IPS-18a (cell line): ENCODE measurements around the gene DNAJC28.
"Not testable (repeated sequence)": the region's sequence is repeated elsewhere in the genome, so short reads cannot be mapped to it uniquely, and the experiment has no call there.

ENCODE experiments used
- H3K27ac ChIP-seq: one replicate; pipeline ENCODE4 v1.5.1; 2013; ENCODE audit warnings: low read length
- H3K27me3 ChIP-seq: one replicate; pipeline ENCODE4 v1.6.1; 2013; ENCODE audit warnings: mild to moderate bottlenecking, low read length; ENCODE audit not compliant: control insufficient read depth, insufficient read depth
- H3K36me3 ChIP-seq: one replicate; pipeline ENCODE4 v1.6.1; 2013; ENCODE audit warnings: low read depth, low read length; ENCODE audit not compliant: control insufficient read depth
- H3K4me1 ChIP-seq: one replicate; pipeline ENCODE4 v1.6.1; 2013; ENCODE audit warnings: low read depth, low read length; ENCODE audit not compliant: control insufficient read depth
- H3K4me3 ChIP-seq: one replicate; pipeline ENCODE4 v1.5.1; 2013; ENCODE audit warnings: low read length
- H3K9ac ChIP-seq: one replicate; pipeline ENCODE4 v1.6.1; 2013; ENCODE audit warnings: mild to moderate bottlenecking, low read length, moderate library complexity
- H3K9me3 ChIP-seq: one replicate; pipeline ENCODE4 v1.6.1; 2013; ENCODE audit warnings: low read depth, low read length; ENCODE audit not compliant: control insufficient read depth

Gene DNAJC28

DNA sequence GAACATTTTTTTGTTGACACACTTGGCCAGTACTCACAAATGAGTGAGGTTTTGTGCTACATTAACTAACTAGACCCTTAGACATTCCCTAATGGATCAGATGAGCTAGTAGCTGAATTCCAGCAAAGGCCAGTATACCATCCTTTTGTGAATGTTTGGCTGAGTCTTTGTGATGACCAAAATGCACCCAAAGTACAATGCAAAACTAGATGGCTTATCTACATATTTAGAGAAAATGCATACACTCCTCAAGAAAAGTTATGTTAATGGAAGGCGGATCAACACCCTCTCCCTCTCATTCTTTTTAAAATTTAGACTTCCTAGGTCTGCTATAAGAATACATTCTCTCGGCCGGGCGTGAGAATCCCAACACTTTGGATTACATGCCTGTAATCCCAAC is 20.1 kb upstream of the DNAJC28 start:
- Histone ChIP-seq H3K9ac (no peak overlapping the region), H3K27ac (no peak overlapping the region), H3K4me1 (no peaks in the 10 kb centered on the region), H3K27me3 (no peaks in the 10 kb centered on the region), H3K9me3 (no peaks in the 10 kb centered on the region), H3K36me3 (peaks cover 78% of the 10 kb centered on the region), H3K4me3 (no peak overlapping the region)

DNA sequence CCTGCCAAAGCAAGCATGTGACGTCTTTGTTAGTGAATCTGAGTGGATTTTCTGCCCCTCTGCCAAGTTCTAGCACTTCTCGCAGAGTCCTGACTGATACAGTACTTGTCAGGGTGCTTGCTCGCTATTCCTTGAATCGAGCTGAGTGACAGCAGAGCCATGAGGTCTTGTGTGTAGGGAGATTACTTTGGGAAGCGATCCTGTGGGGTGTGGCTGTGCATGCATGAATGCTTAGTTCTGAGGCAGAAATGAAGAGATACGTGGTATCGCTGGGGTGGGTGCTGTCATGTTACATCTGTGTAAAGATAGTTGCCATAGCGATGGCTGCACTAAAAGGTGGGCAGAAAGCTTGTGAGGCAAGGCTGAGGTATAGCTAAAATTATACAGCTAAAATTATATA is 19.3 kb upstream of the DNAJC28 start:
- Histone ChIP-seq H3K9me3 (no peaks in the 10 kb centered on the region), H3K4me3 (no peak overlapping the region), H3K36me3 (peaks cover 76% of the 10 kb centered on the region), H3K4me1 (no peaks in the 10 kb centered on the region), H3K27me3 (no peaks in the 10 kb centered on the region), H3K9ac (no peak overlapping the region), H3K27ac (no peak overlapping the region)

DNA sequence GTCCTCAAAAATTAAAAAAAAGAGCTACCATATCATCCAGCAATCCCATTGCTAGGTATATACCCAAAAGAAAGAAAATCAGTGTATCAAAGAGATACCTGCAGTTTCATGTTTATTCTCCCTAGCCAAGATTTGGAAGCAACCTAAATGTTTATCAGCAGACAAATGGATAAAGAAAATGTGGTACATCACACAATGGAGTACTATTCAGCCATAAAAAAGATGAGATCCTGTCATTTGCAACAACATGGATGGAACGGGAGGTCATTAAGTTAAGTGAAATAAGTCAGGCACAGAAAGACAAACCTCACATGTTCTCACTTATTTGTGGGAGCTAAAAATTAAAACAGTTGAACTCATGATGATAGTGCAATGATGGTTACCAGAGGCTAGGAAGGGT is 15.5 kb upstream of the DNAJC28 start:
- peaks cover 72% of the 10 kb centered on the region for H3K36me3 ChIP-seq
- H3K4me1 ChIP-seq, H3K27me3 ChIP-seq, H3K27ac ChIP-seq, H3K9ac ChIP-seq, H3K4me3 ChIP-seq, H3K9me3 ChIP-seq: not testable (repeated sequence)

DNA sequence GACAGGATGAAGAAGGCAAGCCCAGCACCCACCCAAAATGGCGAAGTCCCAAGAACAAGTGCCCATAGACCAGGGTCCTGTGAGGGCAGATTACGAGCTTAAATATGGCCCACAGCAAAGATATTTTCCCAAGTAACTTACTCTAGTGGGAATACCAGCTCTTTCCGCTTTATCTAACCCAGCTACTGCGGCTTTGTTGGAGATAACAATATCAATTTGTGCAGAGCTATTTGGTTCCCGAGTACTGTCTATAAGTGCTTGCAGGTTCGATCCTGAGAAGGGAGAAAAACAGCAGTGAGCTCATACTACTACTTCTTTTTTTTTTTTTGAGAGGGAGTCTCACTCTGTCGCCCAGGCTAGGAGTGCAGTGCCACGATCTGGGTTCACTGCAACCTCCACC is 14.3 kb upstream of the DNAJC28 start:
- no peaks in the 10 kb centered on the region for H3K27me3 ChIP-seq
- no peaks in the 10 kb centered on the region for H3K4me1 ChIP-seq
- H3K4me3 ChIP-seq: no peak overlapping the region
- H3K36me3 ChIP-seq: peaks cover 61% of the 10 kb centered on the region
- no peak overlapping the region for H3K27ac ChIP-seq
- no peak overlapping the region for H3K9ac ChIP-seq
- H3K9me3 ChIP-seq: no peaks in the 10 kb centered on the region

DNA sequence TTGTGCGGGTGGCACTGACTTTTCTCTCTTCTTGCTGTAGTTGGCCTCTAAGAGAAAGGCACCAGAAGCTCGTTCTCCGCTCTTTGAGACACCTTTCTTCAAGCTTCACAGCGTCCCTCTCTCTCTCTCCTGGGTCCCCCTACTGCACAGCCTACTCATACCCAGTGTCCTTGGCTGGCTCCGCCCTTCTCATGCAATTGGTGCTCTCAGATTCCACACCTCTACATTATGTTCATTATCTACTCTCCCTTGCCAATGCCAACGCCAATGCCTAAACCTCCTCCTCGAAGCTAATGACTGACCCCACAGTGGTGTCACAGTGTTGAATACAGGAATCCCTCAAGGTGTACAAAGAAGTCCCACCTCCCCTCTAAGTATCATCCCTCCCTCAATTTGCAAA is 4.8 kb upstream of the DNAJC28 start:
- Histone ChIP-seq H3K9me3 (no peaks in the 10 kb centered on the region), H3K4me3 (no peak overlapping the region), H3K36me3 (no peaks in the 10 kb centered on the region), H3K27me3 (no peaks in the 10 kb centered on the region), H3K27ac (no peak overlapping the region), H3K9ac (no peak overlapping the region), H3K4me1 (peaks cover 6% of the 10 kb centered on the region)

DNA sequence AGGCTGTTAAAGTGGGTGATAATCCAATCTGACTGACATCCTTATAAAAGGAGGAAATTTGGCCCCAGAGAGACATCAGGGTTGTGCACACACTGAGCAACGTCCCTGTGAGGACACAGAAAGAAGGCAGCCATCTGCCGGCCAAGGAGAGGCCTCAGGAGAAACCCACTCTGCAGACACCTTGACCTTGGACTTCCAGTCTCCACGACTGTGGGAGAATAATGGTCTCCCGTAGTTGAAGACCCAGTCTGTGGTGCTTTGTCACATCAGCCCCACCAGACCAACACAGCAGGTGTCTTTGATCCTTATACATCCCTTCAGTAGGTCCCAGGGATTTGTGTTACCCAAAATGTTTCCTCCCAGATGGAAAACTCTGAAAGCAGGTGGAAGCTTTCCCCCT is 4.2 kb upstream of the DNAJC28 start:
- Histone ChIP-seq H3K27me3 (no peaks in the 10 kb centered on the region), H3K27ac (no peak overlapping the region), H3K9me3 (no peaks in the 10 kb centered on the region), H3K36me3 (no peaks in the 10 kb centered on the region), H3K4me1 (peaks cover 6% of the 10 kb centered on the region), H3K9ac (no peak overlapping the region), H3K4me3 (no peak overlapping the region)

DNA sequence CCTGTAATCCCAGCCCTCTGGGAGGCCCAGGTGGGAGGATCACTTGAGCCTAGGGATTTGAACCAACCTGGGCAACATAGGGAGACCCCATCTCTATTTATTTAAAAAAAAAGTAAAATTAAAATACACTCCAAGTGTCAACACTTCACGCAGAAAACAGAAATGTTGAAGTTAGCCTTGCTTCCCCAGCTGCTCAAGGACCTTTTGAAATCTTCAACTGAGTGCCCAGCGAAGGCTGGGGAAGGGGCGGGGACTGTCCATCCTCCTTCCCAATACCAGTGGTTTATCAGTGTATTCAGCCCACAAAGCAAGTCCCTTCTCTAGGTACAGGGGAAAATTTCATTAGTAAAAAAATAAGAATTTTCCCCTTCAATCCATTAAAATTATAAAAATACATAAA is 2.2 kb upstream of the DNAJC28 start:
- H3K9ac ChIP-seq: no peak overlapping the region
- H3K27ac ChIP-seq: no peak overlapping the region
- no peak overlapping the region for H3K4me3 ChIP-seq
- peaks cover 6% of the 10 kb centered on the region for H3K4me1 ChIP-seq
- no peaks in the 10 kb centered on the region for H3K27me3 ChIP-seq
- no peaks in the 10 kb centered on the region for H3K9me3 ChIP-seq
- no peaks in the 10 kb centered on the region for H3K36me3 ChIP-seq

DNA sequence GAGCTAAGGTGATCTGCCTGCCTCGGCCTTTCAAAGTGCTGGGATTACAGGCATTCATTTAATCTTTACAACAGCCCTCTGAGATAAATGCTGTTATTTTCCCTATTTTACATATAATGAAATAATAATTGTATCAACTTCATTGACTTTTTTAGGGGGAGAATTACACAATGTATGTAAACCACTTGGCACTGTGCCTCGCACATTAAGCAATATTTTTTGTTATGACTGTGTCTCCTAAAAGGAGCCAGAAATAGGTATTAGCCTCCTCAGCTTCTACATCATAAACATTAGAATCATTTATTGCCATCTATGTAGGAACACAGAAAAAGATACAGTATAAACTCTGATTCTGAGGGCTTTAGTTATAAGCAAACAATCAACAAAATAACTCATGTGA is 1.1 kb upstream of the DNAJC28 start:
- H3K4me3 ChIP-seq: no peak overlapping the region
- no peak overlapping the region for H3K9ac ChIP-seq
- H3K27ac ChIP-seq: no peak overlapping the region
- H3K36me3 ChIP-seq: no peaks in the 10 kb centered on the region
- H3K27me3 ChIP-seq: no peaks in the 10 kb centered on the region
- H3K9me3 ChIP-seq: no peaks in the 10 kb centered on the region
- H3K4me1 ChIP-seq: peaks cover 6% of the 10 kb centered on the region

DNA sequence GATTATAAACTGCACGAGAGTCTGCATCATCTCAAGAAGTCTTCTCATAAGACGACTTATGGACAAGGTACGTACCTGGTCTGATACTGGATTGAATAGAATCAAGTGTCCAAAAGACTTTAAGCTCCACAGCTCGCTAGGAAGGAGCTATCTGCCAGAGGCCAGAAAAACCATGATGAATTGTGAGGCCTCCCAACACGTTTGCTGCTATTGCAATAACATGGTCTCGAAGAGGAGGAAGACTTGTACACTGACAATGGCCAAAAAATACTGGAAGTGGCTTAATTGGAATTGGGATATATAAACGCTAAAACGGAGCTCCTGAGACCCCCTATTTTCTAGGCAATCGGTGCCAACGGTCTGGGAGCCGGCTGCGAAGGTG is 534 bp downstream of the DNAJC28 start:
- Histone ChIP-seq H3K4me1 (no peaks in the 10 kb centered on the region), H3K27ac (no peak overlapping the region), H3K9me3 (no peaks in the 10 kb centered on the region), H3K9ac (peak overlapping the region; percentile 65), H3K27me3 (no peaks in the 10 kb centered on the region), H3K36me3 (no peaks in the 10 kb centered on the region), H3K4me3 (peak overlapping the region; percentile 94)

DNA sequence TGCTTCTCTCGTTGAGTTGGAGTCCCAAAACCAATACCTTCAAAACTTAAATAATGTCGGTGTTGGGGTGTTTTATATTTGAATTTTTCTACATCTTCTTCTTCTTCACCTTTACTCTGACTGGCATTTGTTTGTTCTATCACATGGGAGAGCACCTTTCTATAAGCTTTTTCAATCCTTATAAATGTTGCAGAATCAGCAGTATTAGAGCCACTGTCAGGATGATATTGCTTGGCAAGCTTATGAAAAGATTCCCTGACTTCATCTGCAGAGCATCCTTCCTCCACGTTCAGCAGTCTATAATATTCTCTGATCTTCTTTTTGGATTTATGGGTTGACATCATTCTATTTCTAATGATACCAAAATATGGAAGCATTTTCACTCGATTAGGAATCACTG is 2.6 kb downstream of the DNAJC28 start:
- H3K9me3 ChIP-seq: no peaks in the 10 kb centered on the region
- no peak overlapping the region for H3K4me3 ChIP-seq
- H3K4me1 ChIP-seq: no peaks in the 10 kb centered on the region
- no peaks in the 10 kb centered on the region for H3K27me3 ChIP-seq
- no peaks in the 10 kb centered on the region for H3K36me3 ChIP-seq
- H3K9ac ChIP-seq: no peak overlapping the region
- no peak overlapping the region for H3K27ac ChIP-seq

DNA sequence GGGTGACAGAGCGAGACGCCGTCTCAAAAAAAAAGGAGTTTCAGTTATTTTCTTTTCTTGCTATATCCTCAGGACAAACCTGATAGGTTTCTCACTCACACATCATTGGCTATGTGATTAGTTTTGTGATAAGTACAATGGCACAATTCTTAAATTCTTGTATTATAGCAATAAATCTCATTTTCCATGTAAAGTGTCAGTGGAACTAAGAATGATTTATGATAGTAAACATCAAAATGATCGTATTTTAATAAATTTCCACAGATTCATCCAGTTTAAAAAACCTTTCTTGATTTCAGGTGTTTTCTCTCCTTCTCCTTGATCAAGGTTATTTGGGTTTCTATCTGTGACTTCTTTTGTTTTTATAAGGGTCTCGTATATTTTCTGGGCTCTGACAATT is 3.5 kb downstream of the DNAJC28 start:
- H3K9ac ChIP-seq: no peak overlapping the region
- H3K4me1 ChIP-seq: no peaks in the 10 kb centered on the region
- H3K9me3 ChIP-seq: no peaks in the 10 kb centered on the region
- H3K27me3 ChIP-seq: no peaks in the 10 kb centered on the region
- H3K4me3 ChIP-seq: no peak overlapping the region
- no peaks in the 10 kb centered on the region for H3K36me3 ChIP-seq
- H3K27ac ChIP-seq: no peak overlapping the region

DNA sequence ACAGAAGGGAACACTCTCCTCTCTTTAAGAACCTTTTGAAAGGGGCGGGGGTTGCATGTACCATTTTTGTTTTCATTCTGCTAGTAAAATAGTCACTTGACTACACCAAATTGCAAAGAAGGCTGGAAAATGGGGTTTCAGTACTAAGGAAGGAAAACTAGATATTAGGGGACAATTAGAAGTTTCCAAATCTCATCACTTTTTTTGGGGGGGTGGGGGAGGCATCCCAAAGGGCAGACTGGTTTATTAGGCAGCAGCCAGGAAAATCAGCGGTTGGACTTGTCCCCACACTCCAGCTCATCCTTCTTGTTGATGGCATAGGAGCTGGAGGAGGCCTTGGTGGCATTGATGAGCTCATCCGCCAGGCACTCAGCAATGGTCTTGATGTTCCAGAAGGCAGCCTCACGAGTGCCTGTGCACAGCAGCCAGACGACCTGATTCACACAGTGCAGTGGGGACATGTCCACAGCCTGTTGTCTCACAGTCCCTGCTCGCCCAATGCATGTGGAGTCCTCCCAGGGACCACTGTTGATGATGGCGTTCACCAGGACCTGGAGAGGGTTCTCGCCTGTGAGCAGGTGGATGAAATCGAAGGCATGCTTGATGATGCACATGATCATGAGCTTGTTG is 10.1 kb downstream of the DNAJC28 start:
- Histone ChIP-seq H3K9ac (no peak overlapping the region), H3K36me3 (no peaks in the 10 kb centered on the region), H3K4me1 (peaks cover 5% of the 10 kb centered on the region), H3K9me3 (no peaks in the 10 kb centered on the region), H3K4me3 (no peak overlapping the region), H3K27ac (no peak overlapping the region), H3K27me3 (peaks cover 17% of the 10 kb centered on the region)
